ENCODE results near the gene RNF31.
"Not testable (repeated sequence)": the region's sequence is repeated elsewhere in the genome, so short reads cannot be mapped to it uniquely, and the experiment has no call there.

Gene RNF31

DNA sequence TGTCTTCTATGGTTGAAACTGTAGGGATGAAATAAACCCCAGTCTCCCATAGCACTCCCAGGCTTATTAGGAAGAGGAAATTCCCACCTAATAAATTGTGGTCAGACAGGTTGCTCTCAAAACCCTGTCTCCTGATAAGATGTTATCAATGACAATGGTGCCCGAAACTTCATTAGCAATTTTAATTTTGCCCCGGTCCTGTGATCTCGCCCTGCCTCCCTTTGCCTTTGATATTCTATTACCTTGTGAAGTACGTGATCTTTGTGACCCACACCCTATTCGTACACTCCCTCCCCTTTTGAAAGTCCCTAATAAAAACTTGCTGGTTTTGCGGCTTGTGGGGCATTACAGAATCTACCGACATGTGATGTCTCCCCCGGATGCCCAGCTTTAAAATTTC, 55.2 kb downstream of the RNF31 start:
- DNase-seq (ENCODE audit: low spot score) = not testable (repeated sequence)

DNA sequence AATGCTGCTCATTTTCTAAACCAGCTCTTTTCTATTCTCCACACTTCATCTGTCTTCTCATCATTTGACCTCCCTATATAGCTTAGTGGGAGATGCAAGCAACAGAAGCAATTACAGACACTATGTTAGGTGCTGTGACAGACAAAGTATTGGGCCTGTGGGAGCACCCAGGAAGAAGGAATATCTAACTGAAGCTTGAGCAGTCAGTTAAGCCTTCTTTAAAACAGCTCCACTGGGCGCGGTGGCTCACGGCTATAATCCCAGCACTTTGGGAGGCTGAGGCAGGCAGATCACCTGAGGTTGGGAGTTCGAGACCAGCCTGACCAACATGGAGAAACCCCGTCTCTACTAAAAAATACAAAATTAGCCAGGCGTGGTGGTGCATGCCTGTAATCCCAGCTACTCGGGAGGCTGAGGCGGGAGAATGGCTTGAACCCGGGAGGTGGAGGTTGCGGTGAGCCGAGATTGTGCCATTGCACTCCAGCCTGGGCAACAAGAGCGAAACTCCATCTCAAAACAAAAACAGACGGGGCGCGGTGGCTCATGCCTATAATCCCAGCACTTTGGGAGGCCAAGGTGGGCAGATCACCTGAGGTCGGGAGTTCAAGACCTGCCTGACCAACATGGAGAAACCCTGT, 56.1 kb downstream of the RNF31 start:
- not testable (repeated sequence) for DNase-seq (ENCODE audit: low spot score)

DNA sequence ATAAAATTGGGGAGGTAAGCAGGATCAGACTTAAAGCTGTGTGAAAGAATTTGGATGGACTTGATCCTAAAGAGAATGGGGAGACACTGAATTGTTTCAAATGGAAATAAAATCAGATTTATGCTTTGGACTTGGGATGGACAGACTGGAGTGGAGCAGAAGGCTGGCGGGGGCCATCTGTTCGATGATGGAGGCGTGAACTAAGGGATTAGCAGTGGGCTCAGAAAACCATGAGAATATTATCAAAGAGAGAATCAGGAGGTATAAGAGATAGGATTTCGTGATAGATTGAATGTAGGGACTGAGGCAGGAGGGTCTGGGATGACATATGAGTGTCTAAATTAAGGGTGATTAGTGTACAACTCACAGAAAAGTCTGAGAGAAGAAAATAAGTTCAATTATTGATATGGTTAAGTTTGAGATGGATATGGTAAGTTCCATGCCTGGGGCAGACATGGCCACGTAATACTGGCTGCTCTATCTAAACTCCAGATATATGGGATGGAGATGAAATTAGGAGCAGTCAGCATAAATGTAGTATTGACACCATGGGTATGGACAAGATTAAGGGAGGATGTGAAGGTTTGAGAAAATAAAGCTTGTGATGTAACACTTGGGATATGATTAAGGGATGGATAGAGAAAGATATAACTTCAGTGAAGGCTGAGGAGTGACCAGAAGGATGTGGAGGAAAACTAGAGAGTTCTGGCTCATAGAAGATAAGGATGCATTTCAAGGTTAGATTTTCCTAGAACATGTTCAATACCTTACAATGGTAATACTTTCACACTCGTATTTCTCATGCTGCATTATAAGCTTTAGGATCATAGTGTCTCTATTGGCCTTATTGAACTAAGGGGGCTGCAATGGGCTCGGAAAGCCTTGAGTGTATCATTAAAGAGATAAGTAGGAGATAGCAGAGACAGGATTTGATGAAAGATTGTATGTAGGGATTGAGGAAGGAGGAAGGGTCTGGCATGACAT, 57.2 kb downstream of the RNF31 start:
- no peak for DNase-seq (ENCODE audit: low spot score)

DNA sequence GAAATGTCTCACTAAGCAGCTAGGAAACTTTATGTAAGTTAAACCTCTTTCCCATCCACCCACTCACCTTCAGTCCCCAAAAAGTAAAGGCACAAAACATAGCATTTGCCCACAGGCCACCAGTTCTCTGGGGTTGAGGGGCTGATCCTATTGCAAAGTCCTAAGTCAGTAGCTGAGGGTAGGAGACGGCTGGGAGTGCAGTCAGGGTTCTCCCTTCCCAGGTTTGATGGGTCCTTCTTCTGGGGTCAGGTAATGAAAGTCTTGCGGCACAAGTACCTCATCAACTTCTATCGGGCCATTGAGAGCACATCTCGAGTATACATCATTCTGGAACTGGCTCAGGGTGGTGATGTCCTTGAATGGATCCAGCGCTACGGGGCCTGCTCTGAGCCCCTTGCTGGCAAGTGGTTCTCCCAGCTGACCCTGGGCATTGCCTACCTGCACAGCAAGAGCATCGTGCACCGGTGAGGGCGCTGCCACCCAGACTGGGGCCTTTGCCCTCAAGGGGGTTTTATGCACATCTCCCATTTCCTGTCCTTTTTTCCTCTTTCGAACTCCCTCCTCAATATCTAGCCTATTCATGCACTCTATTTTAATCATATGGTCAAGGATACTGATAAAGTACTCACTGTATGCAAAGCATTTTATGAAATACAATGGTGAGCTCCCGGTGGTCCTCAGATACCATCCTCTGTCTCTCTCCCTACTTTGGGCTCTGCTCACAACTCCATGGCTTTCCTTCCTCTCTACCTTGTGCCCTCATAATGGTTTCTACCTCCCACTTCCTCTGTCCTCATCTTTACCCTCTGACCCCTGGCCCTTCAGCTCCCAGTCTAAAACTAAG, 59.2 kb downstream of the RNF31 start:
- DNase-seq (ENCODE audit: low spot score) = no peak

DNA sequence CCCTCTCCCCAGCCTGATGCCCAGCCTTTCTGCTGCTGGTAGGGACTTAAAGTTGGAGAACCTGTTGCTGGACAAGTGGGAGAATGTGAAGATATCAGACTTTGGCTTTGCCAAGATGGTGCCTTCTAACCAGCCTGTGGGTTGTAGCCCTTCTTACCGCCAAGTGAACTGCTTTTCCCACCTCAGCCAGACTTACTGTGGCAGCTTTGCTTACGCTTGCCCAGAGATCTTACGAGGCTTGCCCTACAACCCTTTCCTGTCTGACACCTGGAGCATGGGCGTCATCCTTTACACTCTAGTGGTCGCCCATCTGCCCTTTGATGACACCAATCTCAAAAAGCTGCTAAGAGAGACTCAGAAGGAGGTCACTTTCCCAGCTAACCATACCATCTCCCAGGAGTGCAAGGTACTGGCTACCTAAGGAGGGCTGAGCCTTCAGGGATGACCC, 59.8 kb downstream of the RNF31 start:
- DNase-seq (ENCODE audit: low spot score) = no peak

DNA sequence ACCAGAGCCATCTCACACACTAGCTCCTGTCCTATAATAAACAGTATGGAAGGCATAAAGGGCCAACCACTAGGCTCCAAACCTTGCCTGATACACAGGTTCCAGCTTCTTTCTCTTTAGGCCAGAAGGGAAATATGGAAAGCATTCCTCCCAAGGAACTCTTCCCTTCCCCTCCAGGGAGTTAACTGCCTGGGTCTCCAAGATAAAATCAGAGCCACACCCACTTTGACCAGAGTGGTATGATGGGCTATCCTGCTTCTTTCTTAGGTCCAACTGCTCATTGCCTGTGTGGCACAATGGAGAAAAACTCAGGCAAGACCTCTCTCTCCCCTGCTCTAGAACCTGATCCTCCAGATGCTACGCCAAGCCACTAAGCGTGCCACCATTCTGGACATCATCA, 60.3 kb downstream of the RNF31 start:
- no peak for DNase-seq (ENCODE audit: low spot score)
